EH (cell line): ENCODE measurements around the gene CCDC197.

Experiments
- DNase-seq: peaks from one replicate; pipeline ENCODE4 v3.0.0-alpha.2; 2015; ENCODE audit warnings: low read depth

CCDC197 gene

DNA sequence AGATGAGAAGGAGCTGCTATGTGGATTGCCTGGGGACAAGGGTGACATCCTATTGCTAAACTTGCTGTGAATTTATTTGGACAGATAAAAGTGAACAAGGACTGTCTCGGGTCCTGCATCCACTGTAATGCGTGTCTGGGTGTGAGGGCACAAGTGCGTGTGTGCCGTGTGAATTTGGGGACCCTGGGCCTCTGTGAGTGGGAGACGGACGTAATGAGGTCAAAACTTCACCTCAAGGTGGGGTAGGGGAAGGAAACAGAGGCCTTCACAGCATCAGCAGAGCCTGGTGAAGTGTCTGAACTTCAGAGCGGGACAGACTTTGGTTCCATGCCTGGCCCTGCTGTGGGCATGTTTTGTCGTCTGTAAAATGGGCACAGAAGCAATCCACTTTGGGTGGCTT is 35.5 kb upstream of the CCDC197 start:
- DNase-seq = no peak

DNA sequence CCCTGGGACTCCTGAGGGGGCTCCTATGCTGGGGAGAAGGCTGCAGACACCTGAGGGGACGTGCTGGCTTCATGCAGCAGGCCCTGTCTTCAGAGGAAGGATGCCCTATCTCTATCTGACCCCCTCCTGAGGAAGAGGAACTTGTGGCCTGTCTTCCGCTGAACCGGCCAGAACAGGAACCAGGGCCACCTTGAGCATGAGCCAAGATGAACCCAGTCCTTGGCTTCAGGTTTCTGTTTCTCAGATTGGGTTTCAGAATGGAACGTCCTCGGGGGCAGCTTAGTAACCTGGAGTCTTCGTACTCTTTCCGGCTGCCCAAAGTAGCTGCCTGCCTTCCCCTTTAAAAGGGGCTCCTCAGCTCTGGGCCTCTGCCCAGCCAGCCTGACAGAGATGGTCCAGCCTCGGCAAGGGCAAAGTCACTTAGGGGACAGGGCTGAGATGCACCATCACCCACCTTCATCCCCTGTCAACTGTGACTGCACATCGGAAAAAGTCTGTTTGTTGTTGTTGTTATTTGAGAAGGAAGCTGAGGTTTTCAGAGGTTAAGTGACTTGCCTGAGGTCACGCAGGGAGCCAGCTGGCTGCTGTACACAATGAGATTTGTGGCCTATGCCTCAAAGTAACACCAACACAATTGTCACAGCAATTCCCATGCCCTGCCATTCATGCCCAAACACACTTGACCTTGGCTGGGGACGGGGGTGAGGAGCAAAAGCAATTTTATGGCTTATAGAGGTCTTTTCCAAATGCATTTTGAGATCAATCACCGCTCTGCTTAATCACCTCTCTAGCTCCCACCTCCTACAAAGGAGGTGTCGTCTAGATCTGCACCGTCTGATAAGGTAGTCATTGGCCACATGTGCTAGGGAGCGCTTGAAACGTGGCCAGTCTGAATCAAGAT is 34.1 kb upstream of the CCDC197 start:
- DNase-seq = peak; percentile 37

DNA sequence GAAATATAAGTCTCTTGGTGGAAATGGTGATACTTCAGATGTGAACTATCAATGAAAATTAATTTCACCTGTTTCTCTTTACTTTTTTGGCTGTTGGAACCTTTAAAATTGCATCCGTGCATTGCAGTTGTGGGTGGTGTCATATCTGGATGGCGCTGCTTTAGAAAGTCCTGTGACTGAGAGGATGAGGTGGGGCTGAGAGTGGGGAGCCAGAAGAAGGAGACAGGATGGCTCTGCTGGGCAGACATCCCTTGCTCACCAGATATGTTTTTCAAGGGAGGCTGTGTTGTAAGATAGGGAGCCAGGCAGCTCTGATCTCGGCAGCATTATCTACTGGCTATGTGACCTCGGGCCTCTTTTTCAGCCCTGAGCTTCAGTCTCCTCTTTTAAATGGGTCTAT is 33.4 kb upstream of the CCDC197 start:
- no peak for DNase-seq

DNA sequence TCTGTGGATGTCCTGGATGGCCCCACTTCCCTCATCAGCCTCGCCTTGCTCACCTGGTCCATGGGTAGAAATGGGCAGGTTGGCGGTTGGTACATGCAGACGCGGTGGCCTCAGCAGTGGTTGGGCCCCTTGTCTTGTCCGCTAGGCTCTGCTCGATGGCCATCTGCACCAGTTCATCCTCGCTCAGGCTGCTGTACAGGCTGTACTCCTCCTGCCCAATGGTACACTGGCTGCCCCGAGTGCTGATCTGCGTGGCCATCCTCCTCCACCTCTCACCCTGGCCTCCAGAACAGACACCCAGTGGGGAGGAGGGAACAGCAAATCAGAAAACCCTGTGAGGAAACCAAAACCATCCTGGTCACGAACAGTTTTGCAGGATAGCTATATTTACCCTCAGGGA is 32.8 kb upstream of the CCDC197 start:
- DNase-seq = no peak

DNA sequence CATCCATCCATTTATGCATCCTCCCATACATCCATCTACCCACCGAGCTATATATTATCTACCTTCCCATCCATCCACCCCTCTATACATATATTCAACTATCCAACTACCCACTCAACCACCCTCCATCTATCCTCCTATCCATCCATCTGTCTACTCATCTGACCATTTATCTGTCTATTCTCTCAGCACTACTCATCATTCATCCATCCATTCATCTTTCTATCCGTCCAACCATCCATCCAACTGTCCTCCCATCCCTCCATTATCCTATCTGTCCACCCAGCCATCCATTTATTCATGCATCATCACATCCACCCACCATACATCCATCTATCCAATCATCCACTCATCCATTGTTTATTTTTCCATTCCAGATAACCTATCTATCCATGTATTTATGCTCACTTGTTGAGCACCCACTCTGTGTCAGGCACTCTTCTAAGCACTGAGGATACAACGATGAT is 32.2 kb upstream of the CCDC197 start:
- DNase-seq = no peak

DNA sequence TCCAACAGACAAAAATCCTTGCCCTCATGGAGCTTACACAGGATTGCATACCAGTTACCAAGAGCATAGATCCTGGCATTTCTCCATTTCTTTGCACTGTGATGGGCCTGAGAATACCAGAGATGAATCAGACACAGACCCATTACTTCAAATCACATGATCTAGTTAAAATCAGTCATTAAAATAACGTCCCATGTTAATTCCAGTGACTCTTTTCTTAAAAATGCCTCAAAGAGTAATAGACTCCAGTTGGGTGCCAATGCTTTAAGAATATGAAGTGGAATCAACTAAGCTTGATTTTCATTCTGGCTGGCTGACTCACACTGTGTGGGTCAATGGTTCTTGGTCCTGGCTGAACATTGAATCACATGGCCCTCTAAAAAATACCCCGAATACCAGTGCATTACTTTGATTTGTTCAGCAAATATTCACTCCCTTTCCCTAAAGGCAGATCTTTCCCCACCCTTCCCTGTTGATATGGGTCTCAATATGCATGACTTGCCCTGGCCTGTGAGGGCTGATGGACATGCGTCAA is 31.7 kb upstream of the CCDC197 start:
- peak; percentile 98 for DNase-seq

DNA sequence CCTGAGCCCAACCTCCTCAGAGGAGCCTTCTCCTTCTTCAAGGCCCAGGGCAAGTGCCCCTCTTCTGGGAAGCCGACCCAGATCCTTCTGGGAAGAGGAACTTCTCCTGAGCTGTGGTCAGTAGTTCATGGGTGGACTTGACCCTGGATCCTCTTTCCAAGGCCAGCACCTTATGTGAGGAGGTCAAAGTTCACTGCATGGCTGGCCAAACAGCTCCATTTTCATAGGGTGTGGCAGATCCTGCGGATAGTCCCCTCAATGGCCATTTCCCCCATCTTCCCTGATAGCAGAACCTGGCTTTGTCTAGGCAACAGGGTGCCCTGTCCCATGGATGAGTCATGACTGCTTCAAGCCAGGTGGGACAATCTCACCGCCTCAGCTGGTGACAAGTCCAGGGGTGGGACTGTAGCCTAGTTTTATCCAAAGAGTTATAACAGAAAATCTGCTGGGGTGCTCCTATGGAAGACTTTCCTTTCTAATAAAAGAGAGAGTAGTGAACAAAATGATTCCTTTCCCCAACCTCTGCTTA is 31.1 kb upstream of the CCDC197 start:
- no peak for DNase-seq

DNA sequence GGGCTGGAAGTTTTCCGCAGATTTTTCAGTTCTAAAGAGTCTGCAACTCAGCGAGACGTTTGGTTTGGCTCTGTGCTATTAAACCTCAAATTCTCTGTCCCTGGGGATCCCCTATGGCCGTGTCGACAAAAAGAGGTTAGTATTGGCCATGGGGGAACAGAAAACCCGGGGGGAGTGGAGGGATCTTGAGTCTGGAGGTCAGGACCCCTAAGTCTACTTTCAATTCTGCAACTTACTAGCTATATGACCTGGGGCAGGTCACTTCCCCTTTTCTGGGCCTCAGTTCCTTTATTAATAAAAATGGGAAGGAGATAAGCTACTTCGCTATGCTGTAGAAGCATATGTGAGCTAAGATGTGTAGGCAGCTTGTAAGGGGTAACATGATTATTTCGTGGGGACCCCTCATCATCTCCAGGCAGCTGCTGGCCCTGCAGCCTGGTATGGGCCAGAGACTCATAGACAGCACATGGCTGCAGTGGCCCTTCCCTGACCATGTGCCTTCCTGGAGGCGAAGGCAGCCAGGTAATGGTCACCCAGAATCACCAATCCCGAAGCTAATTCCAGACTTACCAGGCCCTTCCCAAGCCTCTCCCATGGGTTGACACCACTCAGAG is 29.4 kb upstream of the CCDC197 start:
- no peak for DNase-seq

DNA sequence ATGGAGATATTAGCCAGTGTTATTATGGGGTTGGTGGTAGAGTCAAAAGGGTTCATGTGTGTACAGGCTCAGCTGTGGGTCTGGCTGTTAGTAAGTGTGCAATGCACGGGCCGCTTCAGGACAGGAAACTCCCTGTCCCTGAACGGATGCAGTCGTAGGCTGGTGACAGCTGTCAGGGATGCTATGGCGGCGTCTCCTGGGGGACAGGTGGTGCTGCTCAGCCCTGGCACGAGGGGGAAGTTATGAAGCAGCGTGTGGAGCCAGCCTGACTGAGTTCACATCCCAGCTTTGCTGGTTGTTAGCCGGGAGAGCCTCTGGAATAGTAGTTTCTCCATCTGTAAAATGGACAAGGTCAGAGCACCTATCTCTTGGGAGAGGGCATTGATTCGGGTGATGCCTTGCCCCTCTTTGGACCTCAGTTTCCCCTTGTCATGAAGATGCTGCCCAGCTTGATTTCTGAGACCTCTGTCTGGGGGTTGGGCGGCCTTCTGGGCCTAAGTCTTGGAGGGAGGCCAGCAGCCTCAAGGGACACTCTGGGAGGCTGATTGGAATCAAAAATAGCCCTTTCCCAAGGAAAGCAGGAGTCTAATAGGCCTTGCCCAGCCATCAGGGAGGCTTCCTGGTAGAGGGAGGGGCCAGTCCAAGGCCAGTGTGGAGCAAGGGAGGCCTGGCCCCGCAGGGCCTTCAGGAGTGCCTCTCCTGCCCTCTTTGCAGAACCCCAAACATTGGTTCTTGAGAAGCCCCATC is 27.8 kb upstream of the CCDC197 start:
- DNase-seq = peak; percentile 33

DNA sequence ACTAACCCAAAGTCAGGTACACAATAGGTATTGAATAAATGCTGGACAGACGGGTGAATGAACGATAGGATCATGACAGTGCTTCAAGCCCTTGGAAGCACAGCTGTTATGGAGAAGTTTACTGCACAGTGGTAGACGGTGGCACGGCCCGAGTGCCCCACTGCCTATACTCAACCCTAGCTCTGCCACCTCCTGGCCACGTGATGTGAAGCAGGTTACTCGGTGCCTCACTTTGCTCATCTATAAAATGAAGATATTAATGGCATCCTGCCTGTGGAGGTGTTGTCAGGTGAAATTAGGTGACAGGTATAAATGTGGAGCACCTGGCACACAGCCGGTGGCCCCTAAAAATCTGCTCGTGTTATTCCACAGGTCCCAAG is 26.5 kb upstream of the CCDC197 start:
- DNase-seq = no peak

DNA sequence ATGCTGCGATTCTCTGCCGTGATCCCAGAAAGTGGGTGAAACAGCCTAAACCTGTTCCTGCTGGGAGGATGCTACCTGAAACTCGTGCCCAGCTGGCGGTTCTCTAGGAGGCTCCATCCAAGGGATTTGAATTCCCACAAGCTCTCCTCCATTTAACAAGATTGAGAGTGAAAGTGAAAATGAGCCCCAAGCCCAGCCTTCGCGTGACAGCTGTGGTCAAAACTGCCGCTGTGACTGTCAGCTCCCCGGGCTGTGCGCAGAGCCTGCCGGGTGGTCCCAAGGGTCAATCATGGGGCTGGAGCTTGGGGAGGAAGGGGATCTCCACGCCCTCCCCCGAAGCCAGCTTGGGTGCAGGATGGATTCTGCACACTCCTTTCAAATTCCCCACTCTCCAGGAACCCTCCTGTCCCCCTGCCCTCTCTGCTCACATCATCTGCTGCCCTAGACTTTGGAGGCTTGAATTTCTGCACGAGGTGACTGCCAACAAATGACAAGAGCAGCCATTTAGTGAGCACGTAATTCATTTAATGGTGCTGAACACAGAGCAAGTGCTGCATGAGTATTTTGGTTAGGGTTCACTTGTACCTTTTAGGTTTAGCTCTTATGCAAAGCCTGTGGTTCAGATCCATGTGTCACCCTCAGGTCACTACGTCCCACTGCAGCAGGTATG is 26.0 kb upstream of the CCDC197 start:
- no peak for DNase-seq

DNA sequence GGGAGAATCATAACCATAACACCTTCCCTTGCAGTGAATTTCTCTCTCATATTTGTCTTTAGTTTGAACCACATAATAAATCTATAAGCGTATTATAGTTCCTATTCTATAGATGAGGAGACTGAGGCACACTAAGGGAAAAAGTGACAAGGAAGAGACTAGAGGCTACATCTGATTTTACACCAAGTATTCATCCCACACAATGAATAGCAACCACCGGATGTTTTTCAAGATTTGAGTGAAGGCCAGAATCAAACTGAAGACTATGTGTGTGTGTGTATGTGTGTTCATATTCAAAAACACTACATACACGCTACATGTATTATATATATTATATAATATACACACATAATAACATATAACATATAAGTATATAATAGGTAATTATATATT is 25.5 kb upstream of the CCDC197 start:
- no peak for DNase-seq

DNA sequence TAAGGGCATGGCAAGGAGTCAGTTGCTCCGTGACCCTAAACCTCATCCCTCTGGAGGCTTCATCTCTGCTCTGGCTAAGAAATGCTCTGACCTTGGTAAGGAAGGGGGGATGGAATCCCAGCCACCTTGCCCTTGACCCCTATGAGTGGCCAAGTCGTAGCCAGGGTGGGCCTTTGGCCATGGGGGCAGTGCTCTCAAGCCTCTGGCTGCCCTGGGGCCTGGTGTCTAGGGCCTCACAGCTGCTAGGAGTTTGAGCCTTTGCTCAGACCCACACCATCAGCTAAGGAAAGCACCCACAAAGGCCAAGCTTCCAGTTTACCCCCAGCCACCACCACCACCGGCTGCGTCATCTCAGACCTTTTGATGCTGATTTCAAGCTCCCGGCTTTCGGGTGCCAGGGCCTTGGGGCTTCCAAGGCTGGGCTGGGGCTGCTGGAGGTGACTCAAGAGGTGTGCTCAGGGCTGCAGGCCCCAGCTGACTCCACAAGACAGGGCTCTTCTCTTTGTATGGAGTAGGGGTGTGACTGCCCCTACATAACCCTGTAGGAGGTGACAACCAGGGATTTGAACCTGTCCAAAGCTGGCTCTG is 24.4 kb upstream of the CCDC197 start:
- DNase-seq = no peak

DNA sequence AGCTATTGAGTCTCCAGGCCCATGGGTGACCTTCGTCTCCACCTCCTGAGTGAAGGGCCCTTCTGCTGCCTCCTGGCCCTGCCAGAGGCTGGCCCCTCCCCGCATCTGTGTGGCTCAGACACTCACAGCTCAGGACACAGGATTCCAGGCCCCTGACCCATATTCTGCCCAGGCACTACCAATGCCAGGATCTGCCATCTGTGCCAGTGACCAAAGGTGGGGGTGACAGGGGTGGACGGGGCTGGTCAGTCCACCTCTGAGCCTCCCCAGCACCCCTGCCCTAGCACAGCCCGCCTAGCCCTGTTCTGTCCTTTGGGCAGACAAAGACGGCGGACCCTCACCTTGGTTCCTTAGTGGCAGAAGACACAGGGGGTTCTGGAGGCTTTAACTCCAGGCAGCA is 23.5 kb upstream of the CCDC197 start:
- no peak for DNase-seq

DNA sequence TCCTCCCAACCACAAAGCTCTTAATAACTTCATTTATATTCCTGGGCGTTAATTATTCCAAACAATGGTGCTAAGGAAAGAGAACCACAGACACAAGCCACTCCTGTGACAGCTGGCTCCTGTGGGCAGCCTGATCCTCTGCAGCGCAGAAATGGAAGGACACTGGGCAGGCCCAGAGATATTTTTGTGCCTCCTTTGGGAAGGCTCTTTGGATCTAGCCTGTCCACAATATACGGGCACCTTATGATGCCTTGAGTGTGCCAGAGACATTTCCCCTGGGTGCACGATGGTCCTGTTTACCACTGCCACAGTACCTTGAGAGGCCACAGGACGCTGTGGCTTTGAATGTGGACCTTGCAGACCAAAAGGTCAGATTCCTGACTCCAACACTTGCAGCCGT is 22.8 kb upstream of the CCDC197 start:
- no peak for DNase-seq

DNA sequence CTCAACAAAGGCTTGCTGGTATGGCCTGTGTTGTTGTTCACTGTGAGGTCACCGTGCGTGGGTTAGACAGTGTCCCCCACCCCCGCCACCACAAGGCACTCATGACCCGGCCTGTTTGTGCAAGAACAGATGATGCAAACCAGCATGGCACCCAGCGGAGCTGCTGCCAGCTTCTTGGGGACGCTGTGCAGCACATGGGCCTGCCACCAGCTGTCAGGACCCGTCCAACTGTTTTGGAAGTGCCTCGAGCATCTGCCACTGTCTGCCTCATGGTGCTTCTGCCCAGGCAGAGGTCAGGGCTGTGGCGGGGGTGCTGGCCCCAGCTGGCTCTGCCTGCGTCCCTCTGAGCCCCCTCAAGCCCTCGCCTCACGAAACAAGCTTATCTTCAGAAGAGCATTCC is 22.3 kb upstream of the CCDC197 start:
- DNase-seq = no peak

DNA sequence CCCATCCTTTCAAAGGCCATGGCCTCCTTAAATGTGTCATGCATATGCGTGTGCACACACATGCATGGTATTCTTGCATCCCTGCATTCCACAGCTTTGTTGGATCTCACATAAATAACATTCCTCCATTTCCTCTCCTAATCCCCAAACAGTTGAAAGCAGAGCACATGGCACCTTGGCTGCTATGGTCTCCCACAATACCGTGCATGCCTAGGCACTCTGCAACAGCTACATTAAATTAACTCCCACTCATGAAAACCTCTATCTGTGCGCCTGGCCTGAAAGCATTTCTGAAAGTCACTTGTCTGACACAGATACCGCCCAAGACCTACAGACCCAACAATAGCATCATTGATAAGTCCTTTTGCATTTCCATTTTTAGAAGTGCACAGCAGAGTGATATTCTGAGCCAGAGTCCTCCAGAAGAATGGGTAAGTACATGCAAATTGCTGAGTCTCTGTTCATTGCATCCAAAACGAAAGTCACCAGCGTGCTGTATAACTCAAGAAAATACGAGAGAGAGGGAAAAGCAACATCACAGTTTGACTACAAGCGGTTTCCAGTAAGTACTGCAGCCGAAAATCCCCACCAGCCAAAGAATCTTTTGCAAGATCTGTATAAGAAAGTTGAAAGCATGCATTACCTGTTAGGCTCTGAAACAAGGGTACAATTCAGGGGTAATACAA is 21.2 kb upstream of the CCDC197 start:
- no peak for DNase-seq

DNA sequence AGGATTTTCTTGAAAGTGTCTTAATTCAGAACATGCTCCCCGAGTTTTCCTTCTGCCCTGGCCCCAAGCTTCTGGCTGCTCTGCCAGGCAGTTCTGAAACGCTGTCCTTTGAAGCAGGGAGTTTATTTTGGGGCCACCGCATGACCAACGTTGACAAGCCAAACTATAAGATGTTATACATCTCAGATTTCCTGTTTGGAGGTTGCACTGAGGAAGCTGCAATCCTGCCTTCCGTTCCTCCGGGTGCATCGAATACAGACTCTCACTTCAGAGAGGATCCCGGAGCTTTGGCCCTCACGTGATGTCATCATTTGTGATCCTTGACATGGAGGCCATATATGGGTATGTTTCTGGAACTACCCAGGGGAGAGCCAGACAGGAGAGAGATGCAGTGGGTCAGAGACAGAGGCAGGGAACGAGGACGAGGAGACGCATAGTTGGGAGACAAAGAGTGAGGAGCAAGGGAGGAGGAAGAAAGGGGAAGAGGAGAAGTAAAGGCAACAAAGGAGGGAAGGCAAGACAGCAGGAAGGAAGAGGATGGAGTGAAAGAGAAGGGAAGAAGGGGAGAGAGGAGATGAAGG is 20.5 kb upstream of the CCDC197 start, which contains the start of gene ASB2:
Gene ASB2, minus strand, starts transcription at position 94 of the 581 bp plus-strand sequence. CDS start 12,031 bp downstream, outside the sequence.
- DNase-seq = no peak

DNA sequence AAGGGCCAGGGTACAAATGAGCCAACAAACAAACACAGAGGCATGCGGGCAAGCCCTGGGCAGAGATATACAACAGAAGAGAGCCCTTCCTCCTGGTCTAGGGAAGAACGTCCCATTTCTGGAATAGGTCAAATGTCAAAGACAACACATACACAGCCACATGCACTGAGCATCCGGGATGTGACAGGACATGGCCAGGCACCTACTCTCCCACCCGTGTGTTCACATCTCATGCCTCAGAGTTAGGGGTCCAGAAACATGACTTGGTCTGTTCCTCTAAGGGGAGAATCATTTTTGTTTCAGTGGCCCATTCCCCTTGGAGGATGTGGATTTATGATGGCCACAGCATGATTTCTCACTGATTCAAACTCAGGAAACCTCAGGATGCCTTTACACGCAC is 19.9 kb upstream of the CCDC197 start:
- DNase-seq = no peak
